Stimulated activated naive CD4-positive, alpha-beta T cell treated with Interleukin-2 at 50 U/mL for 16 hours (primary cell): Measurements from ENCODE around the gene CKAP2L.

ENCODE experiments used
- DNase-seq: peaks from one replicate; lab custom pipeline; 2025; lab: John Stamatoyannopoulos, UW

CKAP2L gene, protein sequence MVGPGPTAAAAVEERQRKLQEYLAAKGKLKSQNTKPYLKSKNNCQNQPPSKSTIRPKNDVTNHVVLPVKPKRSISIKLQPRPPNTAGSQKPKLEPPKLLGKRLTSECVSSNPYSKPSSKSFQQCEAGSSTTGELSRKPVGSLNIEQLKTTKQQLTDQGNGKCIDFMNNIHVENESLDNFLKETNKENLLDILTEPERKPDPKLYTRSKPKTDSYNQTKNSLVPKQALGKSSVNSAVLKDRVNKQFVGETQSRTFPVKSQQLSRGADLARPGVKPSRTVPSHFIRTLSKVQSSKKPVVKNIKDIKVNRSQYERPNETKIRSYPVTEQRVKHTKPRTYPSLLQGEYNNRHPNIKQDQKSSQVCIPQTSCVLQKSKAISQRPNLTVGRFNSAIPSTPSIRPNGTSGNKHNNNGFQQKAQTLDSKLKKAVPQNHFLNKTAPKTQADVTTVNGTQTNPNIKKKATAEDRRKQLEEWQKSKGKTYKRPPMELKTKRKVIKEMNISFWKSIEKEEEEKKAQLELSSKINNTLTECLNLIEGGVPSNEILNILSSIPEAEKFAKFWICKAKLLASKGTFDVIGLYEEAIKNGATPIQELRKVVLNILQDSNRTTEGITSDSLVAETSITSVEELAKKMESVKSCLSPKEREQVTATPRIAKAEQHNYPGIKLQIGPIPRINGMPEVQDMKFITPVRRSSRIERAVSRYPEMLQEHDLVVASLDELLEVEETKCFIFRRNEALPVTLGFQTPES

DNA sequence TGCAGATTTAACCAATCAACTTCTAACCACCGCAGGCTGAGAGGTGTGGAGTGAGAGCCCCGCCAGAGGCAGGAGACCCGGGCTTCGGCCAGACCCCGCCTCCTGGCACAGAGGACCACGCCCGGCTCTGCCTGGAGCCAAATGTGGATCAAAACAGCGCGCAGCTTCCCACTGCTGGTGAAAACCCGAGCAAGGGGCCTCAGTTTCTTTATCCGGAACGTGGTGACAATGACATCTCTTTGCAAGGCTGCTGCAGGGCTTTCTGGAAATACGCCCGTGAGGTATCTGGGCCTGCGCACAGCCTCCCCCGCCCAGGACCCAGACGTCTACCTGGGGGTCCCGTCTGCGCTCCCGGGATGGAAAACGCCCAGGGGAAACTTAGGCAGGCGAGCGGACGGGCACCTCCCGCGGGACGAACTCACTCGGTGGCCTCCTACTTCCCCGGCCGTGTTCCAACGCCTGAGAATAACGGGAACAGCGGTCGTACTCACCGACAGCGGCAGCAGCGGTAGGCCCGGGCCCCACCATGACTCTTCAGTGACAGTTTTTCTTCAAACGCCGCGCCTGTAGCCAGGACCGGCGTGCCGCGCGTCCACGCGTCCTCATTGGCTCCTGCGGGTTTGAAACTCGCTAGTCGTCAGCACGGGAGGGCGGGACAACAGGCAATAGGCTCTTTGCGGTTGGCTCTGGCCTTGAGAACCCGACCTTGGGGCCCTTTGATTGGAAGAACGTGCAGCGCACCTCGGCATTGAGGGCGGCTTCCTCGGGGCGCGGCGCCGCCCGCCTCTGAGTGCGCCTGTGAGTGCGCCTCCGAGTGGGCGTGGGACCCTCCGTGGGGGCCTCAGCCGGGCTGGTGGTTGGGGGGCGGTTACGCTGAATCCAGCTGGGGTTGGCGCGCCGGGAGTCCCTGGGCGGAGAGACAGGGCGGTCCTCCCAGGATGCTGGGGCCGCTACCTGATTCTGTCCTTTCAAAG is at the start of gene CKAP2L:
CKAP2L (minus strand) TSS at position 539 of the 974 bp plus-strand sequence; CDS start at position 528, 11 bp downstream.
- DNase-seq, result peak; percentile 97

DNA sequence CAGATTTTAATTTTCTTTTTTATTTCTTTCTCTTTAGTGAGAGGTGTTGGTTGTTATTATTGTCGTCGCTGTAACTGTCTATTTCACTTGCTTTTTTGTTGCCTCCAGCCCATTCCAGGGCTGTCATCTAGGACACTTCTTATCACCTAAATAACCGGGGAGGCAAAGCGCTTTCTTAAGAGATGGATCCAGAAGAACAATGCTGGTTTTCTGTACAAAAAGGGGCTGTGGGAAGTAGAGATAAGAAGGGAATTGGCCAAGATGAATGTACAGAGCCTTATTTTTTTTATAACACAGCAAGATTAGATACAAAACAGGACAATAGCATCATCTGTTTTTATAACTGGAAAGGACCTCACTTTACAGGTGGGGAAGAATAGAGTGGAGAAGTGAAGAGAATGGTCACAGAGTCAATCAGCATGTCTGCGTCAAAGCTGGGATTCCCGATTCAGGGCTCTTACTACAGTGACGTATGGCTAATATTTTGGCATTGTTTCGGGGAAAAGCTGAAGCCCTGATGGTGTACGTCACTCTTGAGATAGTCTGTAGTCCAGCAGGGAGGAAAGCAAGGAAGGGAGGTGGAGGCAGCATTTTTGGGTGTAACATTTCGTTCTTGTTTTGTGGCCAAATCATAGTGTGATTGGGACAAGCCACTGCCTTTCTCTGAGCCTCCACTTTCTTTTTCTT is 49.0 kb upstream of the CKAP2L start:
- DNase-seq, result no peak

DNA sequence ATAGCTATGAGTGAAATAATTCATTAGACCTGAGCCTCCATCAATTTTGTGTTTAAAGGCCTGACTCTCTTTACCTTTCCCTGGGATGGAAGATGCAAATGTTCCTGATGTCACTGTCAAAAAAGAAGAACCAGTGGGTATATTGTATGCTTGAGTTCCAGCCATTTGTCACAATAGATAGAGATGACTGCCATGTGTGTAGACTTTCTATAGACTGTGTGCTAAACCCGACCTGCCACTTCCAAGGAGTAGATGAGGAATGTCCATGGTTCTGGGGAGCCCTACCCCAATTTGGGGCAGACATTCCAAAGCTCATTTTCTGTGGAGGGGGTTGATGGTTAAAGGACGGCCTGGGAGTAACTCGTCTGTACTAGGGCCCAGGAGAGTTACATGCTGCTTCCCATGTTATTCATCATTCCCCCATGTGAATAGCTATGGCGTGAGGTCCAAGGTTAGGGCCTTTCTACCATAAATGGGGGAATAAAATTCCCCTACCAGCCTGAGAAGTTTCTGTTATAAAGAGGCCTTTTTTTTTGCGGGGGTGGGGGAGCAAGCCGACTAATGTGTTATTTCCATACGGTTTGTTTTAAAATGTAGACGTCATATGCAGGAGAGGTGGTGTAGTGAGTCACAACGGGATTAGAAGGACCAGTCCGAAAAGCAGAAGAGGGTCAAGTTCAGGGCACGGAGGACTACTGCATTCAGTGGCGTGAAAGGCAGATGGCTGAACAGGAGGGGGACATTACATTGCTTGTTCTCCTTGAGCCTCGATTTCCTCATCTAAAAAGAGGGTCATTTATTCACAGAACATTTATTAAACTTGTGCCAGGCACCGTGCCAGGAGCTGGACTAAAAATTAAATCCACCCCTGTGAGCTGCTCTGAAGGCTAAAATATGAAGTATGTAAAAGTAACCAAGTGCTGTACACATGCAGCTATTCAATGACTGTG is 48.2 kb upstream of the CKAP2L start:
- DNase-seq, result no peak

DNA sequence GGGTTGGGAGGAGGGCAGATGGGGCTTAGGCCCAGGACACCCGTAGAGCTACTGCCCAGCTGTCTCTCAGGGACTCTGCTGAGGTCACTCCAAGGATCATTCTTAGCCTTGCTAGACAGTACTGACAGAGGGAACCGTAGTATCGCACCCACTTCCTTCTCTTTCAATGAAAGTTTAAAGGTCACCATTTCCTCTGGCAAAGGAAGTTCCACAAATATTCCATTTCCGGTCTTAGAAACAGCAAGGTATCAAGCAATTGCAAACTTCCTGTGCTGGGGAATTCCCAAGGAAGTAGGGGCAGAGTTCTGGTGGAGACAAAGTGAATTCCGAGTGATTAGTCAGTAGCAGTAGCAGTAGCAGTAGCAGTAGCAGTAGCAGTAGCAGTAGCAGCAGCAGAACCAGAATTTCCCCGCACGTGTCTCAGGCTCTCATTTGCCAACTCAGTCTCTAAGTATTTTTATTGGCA is 47.5 kb upstream of the CKAP2L start:
- DNase-seq, result peak; percentile 3

DNA sequence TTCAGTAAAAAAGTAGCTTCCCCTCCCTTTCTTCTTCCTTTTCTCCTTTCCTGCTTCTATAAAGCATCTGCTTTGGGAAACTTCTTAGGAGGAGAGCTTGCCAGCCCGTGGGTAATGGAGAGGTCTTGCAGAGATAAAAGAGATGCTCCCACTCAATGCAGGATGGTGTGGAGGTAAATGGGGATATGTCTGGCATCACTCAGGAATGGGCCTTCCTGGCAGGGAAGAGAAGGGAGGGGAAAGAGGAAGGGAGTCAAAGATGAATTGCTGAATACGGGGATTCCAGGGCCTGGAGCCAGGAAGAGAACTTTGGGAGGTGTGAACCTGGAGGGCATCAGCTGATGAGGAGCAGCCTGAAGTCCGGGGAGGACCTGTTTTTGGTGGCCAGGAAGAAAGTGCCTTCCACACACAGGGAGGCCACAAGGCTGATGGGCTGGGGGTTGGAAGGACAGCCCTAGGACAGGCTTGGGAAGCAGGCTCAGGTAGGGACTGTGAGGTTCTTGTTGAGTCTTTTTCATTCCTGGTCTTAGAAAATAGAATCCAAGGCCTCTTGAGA is 46.9 kb upstream of the CKAP2L start:
- no peak for DNase-seq

DNA sequence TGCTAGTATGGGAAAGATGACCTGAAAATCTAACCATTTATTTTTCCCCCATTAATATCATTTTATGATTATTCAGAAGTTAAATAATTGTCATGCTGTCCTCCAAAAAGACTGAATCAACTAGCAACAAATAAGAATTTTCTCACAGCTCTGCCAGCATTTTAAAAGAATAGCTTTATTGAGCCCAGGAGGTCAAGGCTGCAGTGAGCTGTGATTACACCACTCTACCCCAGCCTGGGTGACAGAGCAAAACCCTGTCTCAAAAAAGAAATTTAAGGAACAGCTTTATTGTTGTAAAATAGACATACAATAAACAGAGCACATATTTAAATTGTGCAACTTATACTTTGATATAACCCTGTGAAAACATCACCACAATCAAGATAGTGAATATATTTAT is 44.7 kb upstream of the CKAP2L start:
- no peak for DNase-seq

DNA sequence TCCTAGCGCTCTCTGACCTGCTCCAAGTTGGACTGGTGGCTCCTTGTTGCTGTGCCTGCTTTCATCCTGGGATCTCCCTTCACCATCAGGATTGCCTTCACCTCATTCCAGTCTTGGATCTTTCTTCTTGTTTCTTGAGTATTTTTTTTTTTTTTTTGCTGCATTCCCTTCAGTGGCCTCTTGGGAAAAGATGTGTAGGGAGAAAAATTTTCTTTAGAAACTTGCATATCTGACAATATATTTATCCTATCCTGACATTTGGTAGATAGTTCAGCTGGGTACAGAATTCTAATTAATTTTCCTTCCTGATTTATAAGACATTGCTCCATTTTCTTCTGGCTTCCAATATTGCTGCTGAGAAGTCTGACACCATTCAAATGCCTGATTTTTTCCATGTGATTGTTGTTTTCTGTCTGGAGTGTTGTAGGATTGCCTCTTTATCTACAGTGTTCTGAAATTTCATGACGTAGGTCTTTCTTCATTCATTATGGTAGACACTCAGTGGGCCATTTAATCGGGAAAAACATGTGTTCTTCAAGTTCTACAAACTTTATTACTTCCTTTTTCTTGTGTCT is 42.9 kb upstream of the CKAP2L start:
- DNase-seq, result no peak

DNA sequence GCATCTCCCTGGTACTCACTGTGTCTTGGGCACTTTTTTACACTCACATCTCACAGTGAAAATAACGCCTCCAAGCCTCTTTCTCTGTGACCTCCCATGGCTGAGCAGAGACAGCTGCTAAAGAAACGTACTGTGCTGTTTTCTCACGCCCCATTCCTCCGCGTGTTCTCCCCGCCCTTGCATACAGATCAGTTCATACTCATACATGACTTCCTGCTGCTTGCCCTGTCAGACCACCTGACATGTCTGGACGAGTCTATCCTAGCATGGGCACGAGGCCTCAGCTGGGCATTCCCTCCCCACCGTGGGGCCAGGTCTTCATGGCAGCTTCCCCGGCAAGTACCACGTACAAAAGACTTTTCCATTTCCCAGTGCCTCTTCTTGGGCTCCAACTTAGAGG is 41.1 kb upstream of the CKAP2L start:
- no peak for DNase-seq

DNA sequence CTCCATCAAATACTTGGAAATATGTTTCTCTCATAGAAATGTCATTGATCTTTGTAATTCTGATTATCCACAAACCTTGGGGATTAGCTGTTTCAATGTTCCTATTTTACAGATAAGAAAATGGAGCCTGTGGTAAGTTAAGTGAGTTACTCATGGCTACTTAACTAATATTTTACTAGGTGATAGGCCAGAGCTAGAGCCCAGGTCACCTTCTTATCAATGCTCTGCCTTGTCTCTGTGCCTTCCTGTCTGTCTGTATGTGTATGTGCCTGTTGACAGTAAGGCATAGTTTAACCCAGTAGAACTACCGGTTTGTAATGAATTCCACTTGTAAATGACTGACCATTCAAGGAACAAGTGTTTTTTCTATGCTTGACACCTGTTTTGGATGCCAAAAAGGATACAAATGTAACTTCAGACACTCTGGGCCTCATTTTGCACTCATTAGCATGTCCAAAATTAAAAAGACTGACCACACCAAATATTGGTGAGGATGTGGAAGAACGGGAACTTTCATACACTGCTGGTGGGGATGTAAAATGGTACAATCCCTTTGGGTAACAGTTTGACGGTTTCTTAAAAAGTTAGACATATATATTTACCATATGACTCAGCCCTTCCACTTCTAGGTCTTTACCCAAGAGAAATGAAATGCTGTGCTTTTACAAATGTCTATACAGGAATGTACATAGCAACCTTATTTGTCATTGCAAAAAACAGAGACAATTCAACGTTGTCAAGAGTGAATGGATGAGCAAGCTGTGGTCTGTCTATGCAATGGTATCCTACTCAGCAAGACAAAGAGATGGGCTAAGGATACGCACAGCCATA is 39.5 kb upstream of the CKAP2L start:
- DNase-seq, result no peak

DNA sequence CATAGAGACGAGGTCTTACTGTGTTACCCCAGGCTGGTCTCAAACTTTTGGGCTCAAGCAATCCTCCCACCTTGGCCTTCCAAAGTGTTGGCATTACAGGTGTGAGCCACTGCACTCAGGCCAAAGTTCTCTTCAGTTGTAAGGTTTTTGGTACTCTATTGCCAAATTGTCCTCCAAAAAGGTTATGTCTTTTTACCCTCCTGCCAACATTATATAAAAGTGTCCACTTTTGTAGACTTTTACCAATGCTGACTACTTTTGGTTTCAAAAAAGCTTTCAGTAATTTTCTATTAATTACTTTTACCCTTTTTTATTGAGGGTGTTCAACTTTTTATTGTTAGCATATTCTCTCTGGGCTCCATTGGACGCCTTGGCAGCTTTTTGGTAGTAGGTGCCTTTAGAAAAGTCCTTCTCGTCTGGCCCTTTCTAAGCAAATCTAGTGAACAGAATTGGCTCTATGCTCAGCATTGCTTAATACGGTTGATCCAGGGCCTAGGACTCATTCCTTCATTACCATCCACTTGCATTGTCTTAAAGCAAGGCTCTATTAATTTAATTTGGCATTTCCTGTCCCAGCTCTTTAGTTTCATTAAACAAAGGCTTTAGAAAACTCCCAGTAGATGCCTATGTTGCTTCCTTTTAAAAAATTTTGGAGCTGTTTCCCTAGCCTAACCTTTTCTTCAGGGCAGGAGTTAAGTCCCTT is 36.6 kb upstream of the CKAP2L start:
- no peak for DNase-seq

DNA sequence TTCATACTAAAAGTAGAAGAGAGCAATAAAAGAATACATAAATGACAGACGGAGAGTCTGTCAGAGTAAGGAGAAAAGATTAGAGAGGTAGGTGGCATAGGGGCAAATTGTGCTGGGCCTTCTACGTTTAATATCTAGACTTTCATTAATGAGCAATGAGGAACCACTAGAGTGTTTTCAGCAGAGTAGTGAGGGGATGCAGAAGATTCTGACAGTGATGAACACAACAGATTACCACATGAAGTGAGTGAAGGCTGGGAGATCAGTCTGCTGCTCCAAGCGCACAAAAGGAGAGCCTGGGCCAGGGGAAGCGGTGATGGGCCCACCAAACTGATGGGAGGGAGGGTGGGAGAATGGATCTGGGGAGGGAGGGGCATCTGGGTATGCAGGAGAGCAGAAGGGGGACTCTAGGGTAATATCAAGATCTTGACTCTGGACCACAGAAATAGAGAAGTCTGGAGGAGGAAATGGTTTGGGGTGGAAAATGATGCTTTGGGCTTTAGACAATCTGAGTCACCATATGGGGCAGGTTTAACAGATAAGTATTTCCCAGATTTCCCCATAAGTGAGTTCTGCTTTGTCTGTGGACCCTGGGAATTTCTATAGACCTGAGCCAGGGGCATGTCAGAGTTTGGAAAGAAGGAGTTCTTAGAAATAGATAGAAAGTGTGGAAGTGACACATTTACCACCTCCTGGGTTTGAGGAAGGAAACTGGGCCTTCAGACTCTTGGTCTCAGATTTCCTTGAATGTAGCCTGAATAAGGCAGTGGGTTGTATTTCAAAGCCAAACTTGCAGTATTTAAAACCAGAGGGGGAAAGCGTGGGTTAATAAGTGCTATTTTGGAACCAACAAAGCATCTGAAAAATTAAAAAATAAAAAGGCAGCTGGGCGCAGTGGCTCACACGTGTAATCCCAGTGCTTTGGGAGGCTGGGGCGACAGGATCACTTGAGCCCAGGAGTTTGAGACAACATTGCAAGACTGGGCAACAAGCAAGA is 34.9 kb upstream of the CKAP2L start:
- no peak for DNase-seq

DNA sequence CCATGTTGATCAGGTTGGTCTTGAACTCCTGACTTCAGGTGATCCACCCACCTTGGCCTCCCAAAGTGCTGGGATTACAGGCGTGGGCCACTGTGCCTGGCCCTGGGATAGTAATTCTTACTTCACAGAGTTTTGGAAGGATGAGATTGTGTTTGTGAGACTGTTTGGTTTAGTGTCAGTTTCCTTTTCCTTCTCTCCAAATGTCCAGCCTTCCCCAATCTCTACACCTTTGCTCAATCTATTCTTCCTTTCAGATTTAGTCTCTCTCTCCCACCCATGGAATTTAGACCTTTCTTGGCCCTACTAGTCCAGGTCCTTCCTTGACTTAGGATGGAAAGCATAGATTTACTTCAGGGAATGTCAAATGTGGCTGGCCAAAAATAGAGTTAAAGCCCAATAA is 32.1 kb upstream of the CKAP2L start:
- no peak for DNase-seq

DNA sequence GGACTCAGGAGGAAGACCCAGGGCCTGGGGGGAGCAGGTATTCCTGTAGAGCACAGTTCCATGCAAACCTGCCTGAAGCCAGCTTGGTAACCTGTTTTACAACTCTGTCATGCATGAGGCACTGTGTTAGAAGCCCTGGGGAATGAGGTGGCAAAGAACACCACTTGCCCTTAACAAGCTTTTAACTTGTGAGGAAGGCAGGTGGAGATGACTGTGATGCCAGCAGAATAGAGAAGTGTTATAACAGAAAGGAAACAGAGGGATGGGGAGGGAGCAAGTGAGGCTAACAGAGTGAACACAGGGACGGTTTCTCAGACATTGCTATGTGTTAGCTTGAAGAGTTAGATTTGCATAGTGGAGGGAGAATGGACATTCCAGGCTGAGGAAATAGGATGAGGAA is 31.4 kb upstream of the CKAP2L start:
- no peak for DNase-seq

DNA sequence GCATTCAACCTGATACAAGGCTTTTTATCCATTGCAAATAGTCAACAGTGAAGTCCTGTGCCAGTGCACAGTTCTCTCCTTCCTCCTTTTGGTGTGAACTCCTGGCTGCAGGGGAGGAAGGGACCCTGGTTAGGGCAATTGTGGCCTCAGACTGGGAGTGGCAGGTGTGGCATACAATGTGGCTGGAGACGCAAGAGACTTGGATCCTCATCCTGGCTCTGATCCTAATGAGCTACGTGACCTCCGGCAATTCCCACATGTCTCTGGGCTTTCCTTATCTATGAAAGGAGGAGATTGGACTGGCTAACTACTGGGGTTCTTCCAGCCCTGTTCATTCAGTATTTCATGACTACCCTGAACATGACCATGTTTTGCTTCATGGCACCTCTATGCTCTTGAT is 30.4 kb upstream of the CKAP2L start:
- DNase-seq, result no peak

DNA sequence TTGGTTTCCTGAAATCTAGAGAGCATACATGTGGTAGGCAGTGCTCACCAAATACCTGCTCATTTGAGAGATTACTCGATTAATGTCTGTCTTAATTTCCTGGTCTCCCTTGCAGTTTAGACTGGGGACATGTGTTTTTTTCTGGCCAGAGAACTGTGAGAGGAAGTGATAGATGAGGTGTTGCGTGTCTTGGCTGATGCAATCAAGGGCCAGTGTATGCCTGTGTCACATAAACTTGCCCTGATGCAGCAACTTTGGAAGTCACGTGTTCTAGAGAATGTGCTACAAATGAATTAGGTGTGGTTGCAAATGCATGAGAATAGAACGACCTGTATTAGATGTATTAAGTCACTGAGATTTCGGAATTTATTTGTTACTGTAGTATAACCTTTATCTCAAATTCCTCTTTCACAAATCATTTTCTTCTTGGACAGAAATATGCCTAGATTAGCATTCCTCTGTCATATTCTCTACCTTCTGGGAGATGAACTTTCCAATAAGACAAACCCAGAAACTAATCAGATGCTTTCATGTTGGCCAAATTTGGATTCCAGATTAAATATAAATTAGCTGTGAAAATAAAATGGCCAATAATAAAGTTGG is 29.8 kb upstream of the CKAP2L start:
- peak; percentile 34 for DNase-seq

DNA sequence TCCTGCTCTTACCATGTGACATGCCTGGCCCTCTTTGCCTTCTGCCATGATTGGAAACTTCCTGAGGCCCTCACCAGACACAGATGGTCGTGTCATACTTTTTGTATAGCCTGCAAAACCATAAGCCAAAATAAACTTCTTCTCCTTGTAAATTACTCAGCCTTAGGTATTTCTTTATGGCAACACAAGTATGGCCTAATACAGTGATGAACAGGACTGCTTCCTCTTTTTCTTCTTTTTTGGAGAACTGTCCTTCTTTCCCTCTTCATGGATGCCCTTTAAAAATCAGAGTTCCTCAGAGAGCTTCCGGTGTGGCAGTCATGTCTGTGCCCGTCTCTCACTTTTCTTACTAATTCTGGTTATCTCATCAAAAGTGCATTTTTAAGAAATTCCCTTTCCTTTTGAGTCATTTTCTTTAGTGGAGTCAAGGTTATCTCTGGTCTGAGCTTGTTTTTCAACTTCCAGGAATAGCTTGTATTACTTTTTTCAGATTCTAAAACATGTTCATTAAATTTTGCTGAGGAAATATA is 29.1 kb upstream of the CKAP2L start:
- no peak for DNase-seq
